HG03159 (cell line): ENCODE measurements around the gene FAM50B.

Source experiments
- ATAC-seq: cut with Tn5 transposase; IDR thresholded peaks from one replicate; pipeline ENCODE4 v1.9.1; 2021; ENCODE audit warnings: mild to moderate bottlenecking, moderate library complexity; ENCODE audit not compliant: unreplicated experiment

FAM50B gene

GRCh38 chr6:3891883-3892282 is 42.7 kb downstream of the FAM50B start:
- no peak for ATAC-seq

DNA sequence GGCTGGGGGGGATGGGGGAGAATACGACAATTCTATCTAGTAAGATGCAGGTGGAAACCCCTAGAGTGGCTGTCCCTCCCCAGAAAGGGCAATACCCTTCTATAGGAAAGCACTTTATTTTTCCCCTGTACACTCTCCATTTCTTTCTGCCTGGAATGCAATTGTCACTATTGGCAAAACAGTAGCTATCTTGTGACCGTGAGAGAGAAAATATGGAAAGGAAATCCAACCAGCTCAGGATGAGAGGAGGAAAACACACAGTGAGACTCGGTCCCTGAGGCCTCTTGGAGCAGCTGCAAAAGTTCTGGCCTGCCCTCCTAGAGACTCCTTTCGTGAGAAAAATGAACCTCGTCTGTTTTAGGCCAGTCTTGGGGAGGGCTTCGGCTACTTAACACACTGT is 43.4 kb downstream of the FAM50B start:
- ATAC-seq = no peak

- no peak for ATAC-seq
Measured at GRCh38 chr6:3893487-3893886, 44.3 kb downstream of the FAM50B start.

DNA sequence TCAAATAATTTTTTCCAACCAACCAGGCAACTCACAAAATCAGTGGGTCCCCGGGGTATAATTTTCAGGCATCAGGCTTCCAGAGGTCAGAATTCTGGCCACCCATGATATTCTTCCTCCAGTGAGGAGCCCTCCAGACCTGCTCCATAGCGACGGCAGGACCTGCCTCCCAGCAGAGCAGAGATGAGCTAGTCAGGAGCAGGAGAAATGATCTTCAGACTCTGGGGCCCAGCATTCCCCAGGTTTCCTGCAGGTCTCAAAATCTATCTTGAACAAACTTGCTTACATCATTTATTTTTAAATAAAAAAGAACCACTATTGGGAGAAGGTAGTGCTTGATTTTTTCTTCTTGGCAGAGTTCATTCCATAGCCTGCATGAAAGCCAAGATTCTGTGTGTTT is 44.7 kb downstream of the FAM50B start:
- no peak for ATAC-seq

DNA sequence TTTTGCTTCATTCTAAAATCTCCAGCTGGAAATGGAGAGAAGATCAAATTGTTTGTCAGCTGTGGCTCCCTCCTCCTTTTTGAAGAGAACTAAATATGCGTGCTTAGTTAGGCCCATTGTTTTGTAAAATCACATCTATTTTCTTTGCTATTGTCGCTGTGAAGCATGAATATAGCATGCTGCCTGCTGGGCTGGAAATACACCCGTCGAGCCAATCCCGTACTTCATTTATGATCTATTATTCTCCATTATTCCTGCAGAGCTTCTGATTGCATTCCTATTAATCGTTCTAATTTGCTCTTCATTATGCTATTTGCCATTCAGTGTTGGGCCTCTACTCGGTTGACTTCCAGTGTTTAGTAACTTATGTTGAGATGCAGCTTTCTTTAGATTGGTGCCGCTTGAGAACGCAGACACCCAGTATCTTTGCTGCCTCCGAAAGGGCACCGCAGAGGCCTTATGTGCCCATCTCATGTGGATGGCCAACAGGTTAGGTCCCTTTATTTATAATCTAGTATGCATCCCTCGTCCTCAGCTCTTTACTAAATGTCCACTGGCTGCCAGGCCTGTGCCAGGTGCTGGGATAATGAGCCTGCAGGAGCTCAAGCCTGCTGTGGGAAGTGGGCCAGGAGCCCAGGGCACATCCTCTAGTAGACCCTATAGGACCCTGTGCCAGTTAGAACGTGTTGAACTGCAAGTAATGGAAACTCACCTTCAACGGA is 45.6 kb downstream of the FAM50B start:
- no peak for ATAC-seq

DNA sequence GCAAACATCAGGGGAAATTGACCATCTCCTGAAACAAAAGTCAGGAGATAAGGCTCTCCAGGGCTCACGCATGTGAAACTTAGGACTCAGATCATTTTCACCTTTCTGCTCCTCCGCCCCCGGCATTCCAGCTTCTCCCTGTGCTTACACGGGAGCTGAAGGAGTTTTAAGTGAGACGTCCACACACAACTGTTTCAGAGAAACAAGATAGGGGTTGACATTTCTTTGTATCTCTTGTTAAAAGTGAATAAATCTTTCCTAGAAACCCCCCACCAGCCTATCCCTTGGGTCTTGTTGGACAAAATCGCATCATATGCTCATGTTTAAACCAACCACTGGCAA is 46.1 kb downstream of the FAM50B start:
- ATAC-seq = no peak

DNA sequence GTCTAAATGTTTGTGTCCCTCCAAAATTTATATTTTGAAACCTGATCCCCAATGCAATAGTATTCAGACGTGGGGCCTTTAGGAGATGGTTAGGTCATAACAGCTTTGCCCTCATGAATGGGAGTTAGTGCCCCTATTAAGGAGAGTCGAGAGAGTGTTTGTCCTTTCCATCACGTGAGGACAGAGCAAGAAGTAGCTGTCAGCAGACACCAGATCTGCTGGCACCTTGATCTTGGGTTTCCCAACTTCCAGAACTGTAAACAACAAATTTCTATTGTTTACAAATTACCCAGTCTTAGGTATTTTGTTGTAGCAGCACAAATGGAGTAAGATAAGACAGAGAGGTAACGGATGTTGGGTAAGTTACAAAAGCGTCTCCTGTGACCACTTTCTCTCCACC is 46.6 kb downstream of the FAM50B start:
- no peak for ATAC-seq

- ATAC-seq = no peak
Measured at GRCh38 chr6:3898265-3898994, 49.3 kb downstream of the FAM50B start.

GRCh38 chr6:3899061-3899460 is 49.9 kb downstream of the FAM50B start:
- no peak for ATAC-seq

DNA sequence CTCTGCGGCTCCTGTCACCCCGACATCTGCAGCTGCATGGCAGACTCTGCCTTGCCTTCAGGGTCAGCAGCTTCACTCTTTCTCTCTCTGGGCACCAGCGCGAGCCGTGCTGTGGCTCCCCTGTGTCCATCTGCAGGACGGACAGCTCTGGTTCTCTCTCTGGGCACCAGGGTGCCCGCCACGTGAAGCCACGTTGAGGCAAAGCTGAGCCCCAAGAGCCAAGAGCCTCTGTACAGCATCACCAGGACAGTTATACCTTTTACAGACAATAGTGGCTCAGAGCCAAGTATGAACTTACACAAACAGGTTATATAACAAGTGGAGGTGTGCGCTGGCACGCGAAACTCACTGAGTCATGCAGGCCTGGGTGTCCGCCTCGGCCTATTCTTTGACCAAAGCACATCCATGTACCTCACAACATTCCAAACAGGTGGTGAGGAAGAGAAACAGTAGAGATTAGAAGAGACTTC is 50.8 kb downstream of the FAM50B start:
- ATAC-seq = no peak
